ENCODE measurements around the gene LETMD1.

GRCh38 chr12:51067229-51067628 lies 19.1 kb downstream of the LETMD1 start:
- TF ChIP-seq POLR2A (IDR thresholded peaks at IDR 0.05; ENCODE audit: low read length) (no peak), GATA1 (IDR thresholded peaks at IDR 0.05; ENCODE audit: low read depth, low read length) (no peak)

Measured in erythroblast (primary cell).